ENCODE results near the gene ZC3H4. TPM values are rescaled to one million over a fixed set of nuclear protein-coding genes. Genes with fewer than 3 reads are reported as not detected.

Gene ZC3H4
- total and polyA plus RNA-seq, 2 donors (not counting 1 experiment from before 2014, with no cell fraction given), result 8.4 to 13.5 TPM

- Histone ChIP-seq H3K9me3 (ENCODE audit: control insufficient read depth, insufficient read depth, low read depth, low read length) (no peaks in the 10 kb centered on the region), H3K9ac (ENCODE audit: insufficient read depth, low read length) (no peak overlapping the region), H4K20me1 (ENCODE audit: control insufficient read depth, extremely low read depth, insufficient read depth, low read length) (no peaks in the 10 kb centered on the region), H3K27me3 (ENCODE audit: control insufficient read depth, insufficient read depth, low read length) (no peaks in the 10 kb centered on the region), H2AFZ (ENCODE audit: low read length) (no peak overlapping the region), H3K4me2 (ENCODE audit: extremely low read depth, insufficient read depth, low read length) (no peak overlapping the region), H3K79me2 (ENCODE audit: control insufficient read depth, insufficient read depth, low read length) (peaks cover 37% of the 10 kb centered on the region), H3K36me3 (ENCODE audit: control insufficient read depth, insufficient read depth, low read length) (peaks cover 1% of the 10 kb centered on the region), H3K4me3 (replicated peaks in 1 of 4; ENCODE audit: control extremely low read depth in 1 of 4, insufficient read depth in 1 of 4, low read depth in 3 of 4, low read length in 4 of 4) (no peak overlapping the region), H3K27ac (ENCODE audit: insufficient read depth, low read length) (no peak overlapping the region), H3K4me1 (ENCODE audit: control insufficient read depth, extremely low read depth, insufficient read depth, low read length) (peaks cover 8% of the 10 kb centered on the region)
- TF ChIP-seq CTCF (conservative IDR thresholded peaks at IDR 0.05 in 1 of 2, IDR thresholded peaks at IDR 0.05 in 1 of 2; ENCODE audit: low read depth in 1 of 2, low read length in 2 of 2), result no peak
- no peak for TF ChIP-seq EZH2 (IDR thresholded peaks at IDR 0.05; ENCODE audit: low read length, missing control alignments)
- DNase-seq (ENCODE audit: low read depth in 2 of 2), result no peak
Observed at GRCh38 chr19:47129579-47129978, 16.0 kb upstream of the ZC3H4 start.

- Histone ChIP-seq H3K4me3 (replicated peaks in 1 of 4; ENCODE audit: control extremely low read depth in 1 of 4, insufficient read depth in 1 of 4, low read depth in 3 of 4, low read length in 4 of 4) (no peak overlapping the region), H3K27me3 (ENCODE audit: control insufficient read depth, insufficient read depth, low read length) (no peaks in the 10 kb centered on the region), H3K27ac (ENCODE audit: insufficient read depth, low read length) (no peak overlapping the region), H3K79me2 (ENCODE audit: control insufficient read depth, insufficient read depth, low read length) (no peaks in the 10 kb centered on the region), H2AFZ (ENCODE audit: low read length) (no peak overlapping the region), H3K9me3 (ENCODE audit: control insufficient read depth, insufficient read depth, low read depth, low read length) (no peaks in the 10 kb centered on the region), H4K20me1 (ENCODE audit: control insufficient read depth, extremely low read depth, insufficient read depth, low read length) (no peaks in the 10 kb centered on the region), H3K4me1 (ENCODE audit: control insufficient read depth, extremely low read depth, insufficient read depth, low read length) (peaks cover 2% of the 10 kb centered on the region), H3K9ac (ENCODE audit: insufficient read depth, low read length) (no peak overlapping the region), H3K36me3 (ENCODE audit: control insufficient read depth, insufficient read depth, low read length) (no peaks in the 10 kb centered on the region), H3K4me2 (ENCODE audit: extremely low read depth, insufficient read depth, low read length) (no peak overlapping the region)
- DNase-seq (ENCODE audit: low read depth in 2 of 2), result no peak
- TF ChIP-seq CTCF (conservative IDR thresholded peaks at IDR 0.05 in 1 of 2, IDR thresholded peaks at IDR 0.05 in 1 of 2; ENCODE audit: low read depth in 1 of 2, low read length in 2 of 2) (no peak), EZH2 (IDR thresholded peaks at IDR 0.05; ENCODE audit: low read length, missing control alignments) (no peak)
Observed at GRCh38 chr19:47125669-47125938, 12.0 kb upstream of the ZC3H4 start.

- no peak overlapping the region for H3K4me2 ChIP-seq (ENCODE audit: extremely low read depth, insufficient read depth, low read length)
- H4K20me1 ChIP-seq (ENCODE audit: control insufficient read depth, extremely low read depth, insufficient read depth, low read length), result no peaks in the 10 kb centered on the region
- TF ChIP-seq CTCF (conservative IDR thresholded peaks at IDR 0.05 in 1 of 2, IDR thresholded peaks at IDR 0.05 in 1 of 2; ENCODE audit: low read depth in 1 of 2, low read length in 2 of 2) (peak; percentile 57 to 60), EZH2 (IDR thresholded peaks at IDR 0.05; ENCODE audit: low read length, missing control alignments) (no peak)
- no peak overlapping the region for H3K4me3 ChIP-seq (replicated peaks in 1 of 4; ENCODE audit: control extremely low read depth in 1 of 4, insufficient read depth in 1 of 4, low read depth in 3 of 4, low read length in 4 of 4)
- no peak overlapping the region for H3K9ac ChIP-seq (ENCODE audit: insufficient read depth, low read length)
- H3K27ac ChIP-seq (ENCODE audit: insufficient read depth, low read length), result no peak overlapping the region
- H3K27me3 ChIP-seq (ENCODE audit: control insufficient read depth, insufficient read depth, low read length), result no peaks in the 10 kb centered on the region
- H2AFZ ChIP-seq (ENCODE audit: low read length), result no peak overlapping the region
- peak; percentile 69 to 84 for DNase-seq (ENCODE audit: low read depth in 2 of 2)
- H3K9me3 ChIP-seq (ENCODE audit: control insufficient read depth, insufficient read depth, low read depth, low read length), result no peaks in the 10 kb centered on the region
- no peaks in the 10 kb centered on the region for H3K79me2 ChIP-seq (ENCODE audit: control insufficient read depth, insufficient read depth, low read length)
- peaks cover 4% of the 10 kb centered on the region for H3K4me1 ChIP-seq (ENCODE audit: control insufficient read depth, extremely low read depth, insufficient read depth, low read length)
- no peaks in the 10 kb centered on the region for H3K36me3 ChIP-seq (ENCODE audit: control insufficient read depth, insufficient read depth, low read length)
Observed at GRCh38 chr19:47124937-47125668, 11.5 kb upstream of the ZC3H4 start.

Data from fibroblast of lung (primary cell).